OCI-LY1 (cell line): ENCODE measurements around the gene DRICH1.

Experiments used
- CTCF ChIP-seq: fragments of 200-600 bp; sonication (generic), shearing (Covaris generic); IDR thresholded peaks from 2 replicates; pipeline ENCODE4 v1.5.1; 2017; ENCODE audit warnings: mild to moderate bottlenecking, antibody characterized with exemption, low read length, moderate library complexity, mixed read lengths
- EZH2 ChIP-seq: fragments of 200-600 bp; sonication (generic), shearing (Covaris generic); IDR thresholded peaks from 2 replicates; pipeline ENCODE4 v1.8.0; 2017; ENCODE audit warnings: borderline replicate concordance, mixed run types, mild to moderate bottlenecking, antibody characterized with exemption, low read length, moderate library complexity, mixed read lengths

DNA sequence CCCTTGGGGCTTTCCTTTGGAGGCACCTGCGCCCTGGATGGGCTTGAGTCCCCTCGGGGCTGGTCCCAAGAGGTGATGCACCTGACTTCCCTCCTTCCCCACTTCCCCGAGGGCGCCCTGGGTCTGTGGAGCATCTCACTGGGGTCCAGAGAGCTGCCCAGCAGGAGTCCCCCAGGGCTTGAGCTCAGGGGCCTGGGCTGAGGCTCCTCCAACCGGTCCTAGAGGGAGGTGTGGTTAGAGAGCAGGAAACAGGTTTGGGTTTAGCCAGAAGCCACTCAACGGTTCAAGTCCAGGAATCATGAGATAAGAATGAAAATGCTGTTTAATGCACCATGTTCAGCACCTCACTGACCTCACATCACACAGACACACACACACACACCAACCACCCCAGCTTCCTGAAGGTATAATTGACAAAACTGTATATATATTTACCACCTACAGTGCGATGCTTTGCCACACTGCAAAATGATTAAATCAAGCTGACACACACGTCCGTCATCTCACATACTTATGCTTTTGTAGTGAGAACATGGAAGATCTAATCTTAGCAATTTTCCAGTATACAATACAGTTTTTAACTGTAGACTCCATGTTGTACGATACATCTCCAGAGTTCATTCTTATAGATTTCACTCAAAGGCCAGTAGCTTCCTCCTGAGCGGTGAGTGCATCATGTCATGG, 51.4 kb downstream of the DRICH1 start:
- TF ChIP-seq CTCF = no peak
- TF ChIP-seq EZH2 = no peak
